GM10266 (cell line): ENCODE measurements around the gene ENAM.
"Not testable (repeated sequence)": the region's sequence is repeated elsewhere in the genome, so short reads cannot be mapped to it uniquely, and the experiment has no call there.

Experiments
- DNase-seq: peaks from one replicate; pipeline ENCODE4 v3.0.0; 2012; ENCODE audit errors: extremely low spot score
- CTCF ChIP-seq: IDR thresholded peaks from 2 replicates; pipeline ENCODE4 v1.5.1; 2012; ENCODE audit warnings: mild to moderate bottlenecking, low read depth; ENCODE audit not compliant: control insufficient read depth, insufficient read depth; ENCODE audit errors: missing control alignments

Gene ENAM

GRCh38 chr4:70629469-70630090, 1.0 kb downstream of the ENAM start:
- DNase-seq = no peak
- no peak for TF ChIP-seq CTCF

DNA sequence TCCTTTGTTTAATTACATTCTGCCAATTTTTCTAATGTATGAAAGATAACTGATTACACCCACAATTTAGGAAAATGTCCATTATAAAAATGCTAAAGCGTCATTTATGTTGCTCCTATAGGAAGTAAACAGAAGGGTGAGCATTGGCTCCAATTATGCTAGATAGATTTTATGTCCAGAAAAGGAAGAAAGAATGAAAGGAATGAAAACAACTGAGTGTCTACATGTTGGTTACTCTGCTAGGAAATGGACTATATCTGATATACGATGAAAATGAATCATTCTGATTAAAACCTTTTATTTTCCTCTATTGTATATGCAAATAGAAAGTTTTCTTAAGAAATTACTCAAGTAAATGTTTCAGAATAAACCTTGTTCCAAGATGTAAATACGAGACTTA, 1.6 kb downstream of the ENAM start:
- TF ChIP-seq CTCF = no peak
- no peak for DNase-seq

GRCh38 chr4:70632028-70632427, 3.5 kb downstream of the ENAM start:
- TF ChIP-seq CTCF = no peak
- DNase-seq = no peak

GRCh38 chr4:70634482-70634881, 5.9 kb downstream of the ENAM start:
- no peak for DNase-seq
- TF ChIP-seq CTCF = no peak

GRCh38 chr4:70637239-70637913, 8.8 kb downstream of the ENAM start:
- TF ChIP-seq CTCF = no peak
- DNase-seq = no peak

DNA sequence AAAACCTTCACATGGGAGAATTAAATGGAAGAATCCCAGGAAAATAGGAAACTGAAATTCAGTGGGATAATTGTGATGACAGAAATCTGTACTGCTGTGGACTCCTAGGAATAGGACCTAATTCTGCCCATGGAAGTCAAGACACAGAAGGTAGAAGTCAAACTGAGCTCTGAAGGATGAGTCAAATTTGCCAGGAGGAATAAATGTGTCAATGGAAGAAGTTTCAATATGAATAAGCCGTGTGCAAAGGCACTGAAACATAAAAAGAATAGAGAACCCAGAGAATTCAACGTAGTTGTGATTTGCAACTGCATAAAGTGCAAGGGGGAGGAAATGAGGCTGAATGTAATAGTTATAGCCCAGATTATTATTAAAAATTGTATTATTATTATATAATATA, 11.6 kb downstream of the ENAM start:
- no peak for DNase-seq
- no peak for TF ChIP-seq CTCF

- not testable (repeated sequence) for DNase-seq
Observed at GRCh38 chr4:70650741-70651140, 22.2 kb downstream of the ENAM start.
